Subcutaneous adipose tissue (tissue), 4 donors: ENCODE measurements around the gene SMIM23. TPM values are rescaled to one million over a fixed set of nuclear protein-coding genes. Genes with fewer than 3 reads are reported as not detected.

Experiments
- CTCF ChIP-seq: fragments of 450-650 bp; IDR thresholded peaks from one replicate; pipeline ENCODE4 v1.5.1; 2016; ENCODE audit warnings: low read depth, mild to moderate bottlenecking, control low read depth, antibody characterized with exemption, moderate library complexity
- total RNA-seq, 4 donors: library from RNA; depleted of rRNA; stranded (reverse); fragments of >200 nt; gene quantifications; one replicate each; pipeline ENCODE4 v1.1.0, GENCODE V29; 2016

Gene SMIM23
- total RNA-seq, 4 donors from 2014 or later = not detected

GRCh38 chr5:171773106-171773505 lies 12.5 kb upstream of the SMIM23 start:
- no peak for TF ChIP-seq CTCF

GRCh38 chr5:171774418-171774817 lies 11.2 kb upstream of the SMIM23 start:
- no peak for TF ChIP-seq CTCF

- TF ChIP-seq CTCF = no peak
Observed at GRCh38 chr5:171776213-171776612, 9.4 kb upstream of the SMIM23 start.

DNA sequence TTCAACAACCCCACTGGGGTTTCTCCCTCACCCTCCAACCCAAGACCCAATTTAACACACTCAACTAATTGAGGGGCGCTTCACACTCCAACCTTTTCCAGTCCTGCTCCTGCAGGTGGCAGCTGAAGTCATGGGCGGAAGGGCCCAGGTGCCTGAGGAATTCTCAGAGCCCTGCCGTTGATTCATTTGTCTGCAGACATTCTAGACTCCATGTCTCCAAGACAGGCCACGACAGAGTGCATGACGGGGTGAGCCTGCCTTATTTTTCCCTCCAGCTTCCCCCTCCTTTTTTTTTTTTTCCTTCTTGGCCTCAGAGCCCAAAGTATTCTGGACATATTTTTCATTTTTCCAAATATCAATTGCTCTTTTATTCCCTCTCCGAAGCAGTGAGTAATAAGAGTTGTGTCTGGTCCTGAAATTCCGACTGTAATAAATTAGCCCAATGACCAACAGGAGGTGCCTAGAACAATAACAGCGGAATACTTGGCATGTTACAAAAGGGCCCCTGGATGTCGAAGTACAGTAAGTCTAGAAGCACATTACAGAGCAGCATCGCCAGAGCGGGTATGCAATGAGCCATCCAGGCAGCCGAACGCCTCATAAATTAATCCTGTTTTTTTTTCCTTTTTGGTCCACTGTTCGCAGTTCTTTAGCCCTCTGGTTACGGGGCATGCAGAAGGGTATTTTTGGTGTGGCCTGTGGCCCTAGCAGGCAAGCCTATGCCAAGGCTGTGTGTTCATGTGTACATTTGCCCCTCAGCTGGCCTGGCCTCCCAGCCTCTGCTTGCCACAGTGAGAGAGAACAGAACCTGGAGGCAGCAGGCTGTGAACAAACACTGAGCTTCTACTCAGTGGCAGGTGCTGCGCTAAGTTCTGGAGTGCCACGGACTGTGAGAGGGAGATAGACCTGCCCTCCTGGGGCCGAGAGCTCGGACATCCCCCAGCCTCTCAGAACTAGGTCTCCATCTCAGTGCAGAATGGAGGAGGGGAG lies 8.6 kb upstream of the SMIM23 start:
- no peak for TF ChIP-seq CTCF

DNA sequence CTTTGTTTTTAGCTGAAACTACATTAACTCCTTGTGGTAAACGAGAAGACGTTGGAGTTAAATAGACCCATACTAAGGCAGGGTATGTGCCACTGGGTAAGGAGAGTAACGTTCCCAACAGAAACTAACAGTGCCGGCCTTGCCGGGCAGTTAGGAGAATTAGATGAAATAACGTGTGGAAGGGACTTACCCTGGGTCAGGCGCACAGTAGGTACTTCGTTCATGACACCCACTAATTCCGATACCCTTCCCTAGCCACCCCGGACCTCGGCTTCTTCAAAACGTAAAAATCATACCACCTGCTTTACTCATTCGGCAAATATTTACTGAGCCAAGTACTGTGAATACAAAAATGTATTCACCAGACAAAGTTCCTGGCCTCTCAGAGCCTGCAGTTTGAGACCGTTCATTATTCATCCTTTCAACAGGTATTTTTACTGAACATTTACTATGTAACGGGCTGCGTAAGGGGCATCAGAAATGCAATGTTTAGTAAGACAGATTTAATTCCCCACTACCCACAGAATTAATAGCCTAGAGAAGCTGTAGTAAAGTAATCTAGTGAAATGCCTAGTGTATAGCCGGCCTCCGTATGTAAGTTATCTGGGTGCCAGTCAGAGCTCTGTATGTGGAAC lies 3.2 kb upstream of the SMIM23 start:
- TF ChIP-seq CTCF = no peak

- no peak for TF ChIP-seq CTCF
Observed at GRCh38 chr5:171783051-171783450, 2.6 kb upstream of the SMIM23 start.

GRCh38 chr5:171789353-171789752 lies 3.7 kb downstream of the SMIM23 start:
- no peak for TF ChIP-seq CTCF
